HCT116 (cell line): ENCODE results near the gene MECP2. TPM values are rescaled to one million over a fixed set of nuclear protein-coding genes. Genes with fewer than 3 reads are reported as not detected.

Experiments
- ATAC-seq: fragments of 200-7000 bp; cut with Tn5 transposase; 2 replicates; pipeline ENCODE4 v1.9.1; 2020; ENCODE audit warnings: mild to moderate bottlenecking, moderate library complexity
- BruUV-seq: library from RNA; stranded (reverse); fragments of 400-500 nt; replicated peaks from 2 replicates; lab custom pipeline; 2021; lab: Mats Ljungman, UMichigan
- CTCF ChIA-PET: fragments of 300-600 bp; sonication (Branson Sonifier 250); formaldehyde crosslinking; loops from one replicate; lab custom pipeline; 2021; ENCODE audit warnings: antibody characterized with exemption; lab: Charles Lee
- POLR2A ChIA-PET: fragments of 300-600, 350-600 bp; sonication (Branson Sonifier 250); formaldehyde crosslinking; loops from one replicate; lab custom pipeline; 2021; ENCODE audit warnings: antibody characterized with exemption; lab: Charles Lee
- RAD21 ChIA-PET, 2 experiments: fragments of 300-600 bp; sonication (Branson Sonifier 250); formaldehyde crosslinking; loops; one replicate each; lab custom pipeline; 2023; ENCODE audit warnings: low total read pairs in 2 of 2; ENCODE audit not compliant: uncharacterized antibody in 2 of 2, unreplicated experiment in 2 of 2, low non-redundant PET in 1 of 2; lab: Charles Lee
- DNase-seq: peaks from one replicate; pipeline ENCODE4 v3.0.0-alpha.2; 2010; ENCODE audit warnings: low read depth, low spot score
- H2AFZ ChIP-seq: fragments of 200-600 bp; shearing (Covaris generic), sonication (generic); 2 replicates; pipeline ENCODE4 v1.6.1; 2017; ENCODE audit warnings: low read depth, mixed run types, mixed read lengths, antibody characterized with exemption, low read length; ENCODE audit not compliant: poor library complexity, severe bottlenecking
- H3K27ac ChIP-seq: 2 replicates; pipeline ENCODE4 v1.5.1; 2012; ENCODE audit warnings: low read depth, low read length
- H3K27me3 ChIP-seq: fragments of 200-600 bp; sonication (generic); 2 replicates; pipeline ENCODE4 v1.6.1; 2016; ENCODE audit warnings: mixed run types, low read length, mixed read lengths; ENCODE audit not compliant: insufficient read depth
- H3K36me3 ChIP-seq, 2 experiments: fragments of 200-500 bp in 1 of 2; fragments of 200-600 bp in 1 of 2; sonication (Bioruptor generic) in 1 of 2; sonication (generic) in 1 of 2; 2 replicates each; pipeline versions ENCODE4 v1.5.1 to v1.6.1; 2014 to 2016; ENCODE audit warnings: low read length in 2 of 2, inconsistent platforms in 1 of 2, mixed read lengths in 1 of 2, mixed run types in 1 of 2; ENCODE audit not compliant: insufficient read depth in 2 of 2, control insufficient read depth in 1 of 2
- H3K4me1 ChIP-seq, 2 experiments: fragments of 200-600 bp in 1 of 2; sonication (generic) in 1 of 2; 2 replicates each; pipeline versions ENCODE4 v1.5.1 to v1.6.1; 2012 to 2017; ENCODE audit warnings: low read length in 2 of 2, inconsistent platforms in 1 of 2, mild to moderate bottlenecking in 1 of 2, mixed read lengths in 1 of 2, mixed run types in 1 of 2, moderate library complexity in 1 of 2; ENCODE audit not compliant: insufficient read depth in 2 of 2, control insufficient read depth in 1 of 2
- H3K4me2 ChIP-seq: fragments of 200-600 bp; sonication (generic); 2 replicates; pipeline ENCODE4 v1.6.1; 2017; ENCODE audit warnings: mixed run types, low read length, mixed read lengths
- H3K4me3 ChIP-seq, 2 experiments: fragments of 200-600 bp in 1 of 2; sonication (generic) in 1 of 2; replicated peaks in 1 of 2; 2 replicates each; pipeline ENCODE4 v1.5.1; 2011 to 2016; ENCODE audit warnings: low read length in 2 of 2, control low read depth in 1 of 2, low read depth in 1 of 2, mild to moderate bottlenecking in 1 of 2, mixed read lengths in 1 of 2, mixed run types in 1 of 2
- H3K79me2 ChIP-seq: fragments of 200-600 bp; sonication (generic); 2 replicates; pipeline ENCODE4 v1.6.1; 2017; ENCODE audit warnings: mild to moderate bottlenecking, mixed run types, low read length, moderate library complexity, mixed read lengths; ENCODE audit not compliant: insufficient read depth
- H3K9ac ChIP-seq: fragments of 200-600 bp; sonication (generic); 2 replicates; pipeline ENCODE4 v1.6.1; 2016; ENCODE audit warnings: low read length, mixed read lengths
- H3K9me2 ChIP-seq: fragments of 200-600 bp; sonication (generic), shearing (Covaris generic); 2 replicates; pipeline ENCODE4 v1.6.1; 2017; ENCODE audit warnings: mixed run types, mild to moderate bottlenecking, moderate library complexity; ENCODE audit not compliant: insufficient read depth
- H3K9me3 ChIP-seq, 2 experiments: fragments of 200-500 bp in 1 of 2; fragments of 200-600 bp in 1 of 2; sonication (Bioruptor generic) in 1 of 2; sonication (generic) in 1 of 2; 2 replicates each; pipeline ENCODE4 v1.6.1; 2014 to 2017; ENCODE audit warnings: low read length in 2 of 2, mixed read lengths in 2 of 2, inconsistent platforms in 1 of 2, low read depth in 1 of 2, mild to moderate bottlenecking in 1 of 2, mixed run types in 1 of 2, moderate library complexity in 1 of 2; ENCODE audit not compliant: control insufficient read depth in 1 of 2, insufficient read depth in 1 of 2
- H4K20me1 ChIP-seq: fragments of 200-600 bp; sonication (generic), shearing (Covaris generic); 2 replicates; pipeline ENCODE4 v1.6.1; 2017; ENCODE audit warnings: mixed run types, mild to moderate bottlenecking, moderate library complexity; ENCODE audit not compliant: insufficient read depth
- CBX3 ChIP-seq: IDR thresholded peaks from 2 replicates; pipeline ENCODE4 v1.6.1; 2012; ENCODE audit warnings: low read depth
- CEBPB ChIP-seq: IDR thresholded peaks from 2 replicates; pipeline ENCODE4 v1.6.1; 2012; ENCODE audit warnings: low read depth
- EGR1 ChIP-seq: IDR thresholded peaks from 2 replicates; pipeline ENCODE4 v1.6.1; 2012; ENCODE audit warnings: low read depth
- ELF1 ChIP-seq: IDR thresholded peaks from 2 replicates; pipeline ENCODE4 v1.6.1; 2012; ENCODE audit warnings: low read depth, borderline replicate concordance
- EZH2 ChIP-seq: fragments of 200-600 bp; sonication (generic); IDR thresholded peaks from 2 replicates; pipeline ENCODE4 v1.6.1; 2017; ENCODE audit warnings: antibody characterized with exemption, mixed run types
- EZH2phosphoT487 ChIP-seq: fragments of 200-600 bp; IDR thresholded peaks from 2 replicates; pipeline ENCODE4 v1.6.1; 2018; ENCODE audit warnings: antibody characterized with exemption, borderline replicate concordance
- FOSL1 ChIP-seq: IDR thresholded peaks from 2 replicates; pipeline ENCODE4 v1.6.1; 2012; ENCODE audit warnings: low read depth
- JUND ChIP-seq: IDR thresholded peaks from 2 replicates; pipeline ENCODE4 v1.6.1; 2012
- POLR2A ChIP-seq: IDR thresholded peaks from 2 replicates; pipeline ENCODE4 v1.7.0; 2011; ENCODE audit warnings: borderline replicate concordance; ENCODE audit not compliant: insufficient read depth, insufficient read length; ENCODE audit errors: extremely low read depth
- RAD21 ChIP-seq: IDR thresholded peaks from 2 replicates; pipeline ENCODE4 v1.6.1; 2012; ENCODE audit warnings: low read depth, mild to moderate bottlenecking
- SIN3A ChIP-seq: IDR thresholded peaks from 2 replicates; pipeline ENCODE4 v1.6.1; 2012; ENCODE audit warnings: low read depth
- TCF7L2 ChIP-seq: IDR thresholded peaks from 2 replicates; pipeline ENCODE4 v1.7.0; 2011; ENCODE audit warnings: borderline replicate concordance, inconsistent platforms; ENCODE audit not compliant: insufficient read depth, insufficient read length; ENCODE audit errors: extremely low read depth
- ZFX ChIP-seq: fragments of 450-650 bp; IDR thresholded peaks from 2 replicates; pipeline ENCODE4 v1.6.1; 2017
- ZNF274 ChIP-seq: fragments of 200-500 bp; sonication (Bioruptor generic); IDR thresholded peaks from 2 replicates; pipeline ENCODE4 v1.6.1; 2014; ENCODE audit warnings: mild to moderate bottlenecking, low read depth, low read length, inconsistent platforms
- intact Hi-C: fragments of 100-400 bp; cut with micrococcal nuclease; formaldehyde crosslinking; loops from 2 replicates; pipeline ENCODE4 v1.10.0; 2022
- total RNA-seq: library from RNA; stranded (reverse); gene quantifications from one replicate; pipeline ENCODE4 v1.2.1, GENCODE V29; 2021; ENCODE audit not compliant: unreplicated experiment
- TF ChIP-seq, protein P1 (sequence below): IDR thresholded peaks from 2 replicates; pipeline ENCODE4 v1.6.1; 2012
- TF ChIP-seq, protein P2 (sequence below): IDR thresholded peaks from 2 replicates; pipeline ENCODE4 v1.6.1; 2012
- TF ChIP-seq, protein P3 (sequence below): IDR thresholded peaks from 2 replicates; pipeline ENCODE4 v1.6.1; 2011; ENCODE audit warnings: mild to moderate bottlenecking, low read length, moderate library complexity; ENCODE audit not compliant: insufficient replicate concordance; ENCODE audit errors: extremely low read depth

MECP2 gene
- total RNA-seq, 1 experiment from 2014 or later: 32.4 TPM

DNA sequence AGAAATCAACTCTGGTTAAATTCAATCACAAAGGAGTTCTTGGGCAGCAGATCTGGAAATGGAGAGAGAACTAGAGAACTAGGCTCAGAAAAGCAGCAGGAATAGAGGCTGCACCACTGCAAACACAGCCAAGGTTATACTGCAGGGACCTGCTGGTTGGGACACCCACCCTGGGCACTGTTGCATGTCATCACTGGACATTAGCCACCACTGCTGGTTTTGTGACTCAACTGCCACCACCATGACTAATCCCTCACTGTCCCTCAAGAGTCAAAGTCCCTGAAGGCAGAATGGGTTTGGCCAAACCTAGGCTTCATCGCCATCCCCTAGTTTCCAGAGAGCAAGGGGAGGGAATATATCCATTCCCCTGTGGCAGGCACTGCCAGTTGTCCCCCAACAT is 39.7 kb downstream of the MECP2 start:
- Histone ChIP-seq H3K27ac (no peak overlapping the region), H3K9me2 (no peaks in the 10 kb centered on the region), H3K79me2 (peaks cover 40% of the 10 kb centered on the region; the same call in 1 of the 2 replicates), H3K4me1 (peaks cover 0 to 13% of the 10 kb centered on the region in 2 experiments; a peak in 1 of 4 replicates), H3K9ac (no peak overlapping the region), H3K4me2 (0 out of 2 replicates have a peak overlapping the region, but pooled peaks have one; percentile 9), H3K27me3 (no peaks in the 10 kb centered on the region), H3K9me3 (no peaks in the 10 kb centered on the region), H3K4me3 (no peak overlapping the region), H2AFZ (no peak overlapping the region), H4K20me1 (0 out of 2 replicates have a peak, but pooled peaks cover 3% of the 10 kb centered on the region), H3K36me3 (no peaks in the 10 kb centered on the region)
- no peak for TF ChIP-seq TCF7L2
- no peak for TF ChIP-seq JUND
- TF ChIP-seq, protein P1, sequence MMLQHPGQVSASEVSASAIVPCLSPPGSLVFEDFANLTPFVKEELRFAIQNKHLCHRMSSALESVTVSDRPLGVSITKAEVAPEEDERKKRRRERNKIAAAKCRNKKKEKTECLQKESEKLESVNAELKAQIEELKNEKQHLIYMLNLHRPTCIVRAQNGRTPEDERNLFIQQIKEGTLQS: no peak
- no peak for TF ChIP-seq ZFX
- TF ChIP-seq CEBPB: no peak
- no peak for TF ChIP-seq POLR2A
- no peak for TF ChIP-seq EZH2phosphoT487
- no peak for TF ChIP-seq EZH2
- TF ChIP-seq RAD21: no peak
- TF ChIP-seq, protein P2, sequence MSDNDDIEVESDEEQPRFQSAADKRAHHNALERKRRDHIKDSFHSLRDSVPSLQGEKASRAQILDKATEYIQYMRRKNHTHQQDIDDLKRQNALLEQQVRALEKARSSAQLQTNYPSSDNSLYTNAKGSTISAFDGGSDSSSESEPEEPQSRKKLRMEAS: no peak
- TF ChIP-seq EGR1: no peak
- no peak for TF ChIP-seq CBX3
- TF ChIP-seq SIN3A: no peak
- CTCF ChIA-PET: no interaction called here
- RAD21 ChIA-PET: no interaction called here
- BruUV-seq: no TSS peak
- DNase-seq (no peak), ATAC-seq (no peak)
- intact Hi-C loops: no loop called here
- POLR2A ChIA-PET: no interaction called here

DNA sequence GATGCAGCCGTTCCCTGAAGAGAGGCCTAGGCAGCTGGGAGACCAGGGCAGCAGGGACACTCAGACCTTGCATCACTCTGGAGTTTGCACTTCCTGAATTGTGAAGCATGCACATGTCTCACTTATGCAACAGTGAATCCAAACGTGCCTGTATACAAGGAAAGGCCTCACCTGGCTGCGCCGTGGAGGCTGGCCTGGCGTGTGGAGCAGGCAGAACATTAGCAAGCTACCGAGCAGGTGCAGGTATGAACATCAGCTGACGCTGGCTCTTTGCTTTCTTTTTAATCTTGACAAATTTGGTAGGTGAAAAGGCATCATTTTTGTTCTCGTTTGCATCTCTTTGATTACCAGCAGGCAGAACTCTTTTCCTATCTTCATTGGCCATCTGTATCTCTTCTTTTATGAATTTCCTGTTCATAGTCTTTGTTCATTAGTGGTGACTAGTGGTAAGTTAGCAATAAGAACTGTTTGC is 40.7 kb downstream of the MECP2 start:
- intact Hi-C loops: no loop called here
- CTCF ChIA-PET: no interaction called here
- TF ChIP-seq FOSL1 (no peak), ELF1 (no peak), TCF7L2 (no peak), RAD21 (no peak), ZNF274 (no peak), POLR2A (no peak)
- TF ChIP-seq, protein P2: no peak
- TF ChIP-seq, protein P3, sequence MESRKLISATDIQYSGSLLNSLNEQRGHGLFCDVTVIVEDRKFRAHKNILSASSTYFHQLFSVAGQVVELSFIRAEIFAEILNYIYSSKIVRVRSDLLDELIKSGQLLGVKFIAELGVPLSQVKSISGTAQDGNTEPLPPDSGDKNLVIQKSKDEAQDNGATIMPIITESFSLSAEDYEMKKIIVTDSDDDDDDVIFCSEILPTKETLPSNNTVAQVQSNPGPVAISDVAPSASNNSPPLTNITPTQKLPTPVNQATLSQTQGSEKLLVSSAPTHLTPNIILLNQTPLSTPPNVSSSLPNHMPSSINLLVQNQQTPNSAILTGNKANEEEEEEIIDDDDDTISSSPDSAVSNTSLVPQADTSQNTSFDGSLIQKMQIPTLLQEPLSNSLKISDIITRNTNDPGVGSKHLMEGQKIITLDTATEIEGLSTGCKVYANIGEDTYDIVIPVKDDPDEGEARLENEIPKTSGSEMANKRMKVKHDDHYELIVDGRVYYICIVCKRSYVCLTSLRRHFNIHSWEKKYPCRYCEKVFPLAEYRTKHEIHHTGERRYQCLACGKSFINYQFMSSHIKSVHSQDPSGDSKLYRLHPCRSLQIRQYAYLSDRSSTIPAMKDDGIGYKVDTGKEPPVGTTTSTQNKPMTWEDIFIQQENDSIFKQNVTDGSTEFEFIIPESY: no peak
- TF ChIP-seq, protein P1: no peak

More for the DNA sequence above, 40.7 kb downstream of the MECP2 start:
- no peaks in the 10 kb centered on the region for H3K9me3 ChIP-seq
- H3K27me3 ChIP-seq: no peaks in the 10 kb centered on the region
- H3K4me3 ChIP-seq: no peak overlapping the region
- ChIA-PET POLR2A (no interaction called here), RAD21 (no interaction called here)
- ATAC-seq (no peak), DNase-seq (no peak)
- no peak overlapping the region for H3K9ac ChIP-seq
- peaks cover 36% of the 10 kb centered on the region; the same call in 1 of the 2 replicates for H3K79me2 ChIP-seq
- BruUV-seq: no TSS peak
- H3K9me2 ChIP-seq: no peaks in the 10 kb centered on the region
- H4K20me1 ChIP-seq: 0 out of 2 replicates have a peak, but pooled peaks cover 3% of the 10 kb centered on the region
- H3K36me3 ChIP-seq: no peaks in the 10 kb centered on the region
- no peak overlapping the region for H2AFZ ChIP-seq
- H3K4me2 ChIP-seq: no peak overlapping the region
- no peak overlapping the region for H3K27ac ChIP-seq
- H3K4me1 ChIP-seq: peaks cover 0 to 13% of the 10 kb centered on the region in 2 experiments; a peak in 1 of 4 replicates
